LNCAP (cell line): ENCODE data around the gene ITGB8.

Source experiments
- TF ChIP-seq, protein P1 (sequence below): fragments of 450-650 bp; IDR thresholded peaks from 2 replicates; pipeline ENCODE4 v1.5.1; 2017; ENCODE audit warnings: mild to moderate bottlenecking

ITGB8 gene

GRCh38 chr7:20310301-20310700 lies 20.4 kb upstream of the ITGB8 start:
- TF ChIP-seq, protein P1, sequence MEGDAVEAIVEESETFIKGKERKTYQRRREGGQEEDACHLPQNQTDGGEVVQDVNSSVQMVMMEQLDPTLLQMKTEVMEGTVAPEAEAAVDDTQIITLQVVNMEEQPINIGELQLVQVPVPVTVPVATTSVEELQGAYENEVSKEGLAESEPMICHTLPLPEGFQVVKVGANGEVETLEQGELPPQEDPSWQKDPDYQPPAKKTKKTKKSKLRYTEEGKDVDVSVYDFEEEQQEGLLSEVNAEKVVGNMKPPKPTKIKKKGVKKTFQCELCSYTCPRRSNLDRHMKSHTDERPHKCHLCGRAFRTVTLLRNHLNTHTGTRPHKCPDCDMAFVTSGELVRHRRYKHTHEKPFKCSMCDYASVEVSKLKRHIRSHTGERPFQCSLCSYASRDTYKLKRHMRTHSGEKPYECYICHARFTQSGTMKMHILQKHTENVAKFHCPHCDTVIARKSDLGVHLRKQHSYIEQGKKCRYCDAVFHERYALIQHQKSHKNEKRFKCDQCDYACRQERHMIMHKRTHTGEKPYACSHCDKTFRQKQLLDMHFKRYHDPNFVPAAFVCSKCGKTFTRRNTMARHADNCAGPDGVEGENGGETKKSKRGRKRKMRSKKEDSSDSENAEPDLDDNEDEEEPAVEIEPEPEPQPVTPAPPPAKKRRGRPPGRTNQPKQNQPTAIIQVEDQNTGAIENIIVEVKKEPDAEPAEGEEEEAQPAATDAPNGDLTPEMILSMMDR, result no peak

DNA sequence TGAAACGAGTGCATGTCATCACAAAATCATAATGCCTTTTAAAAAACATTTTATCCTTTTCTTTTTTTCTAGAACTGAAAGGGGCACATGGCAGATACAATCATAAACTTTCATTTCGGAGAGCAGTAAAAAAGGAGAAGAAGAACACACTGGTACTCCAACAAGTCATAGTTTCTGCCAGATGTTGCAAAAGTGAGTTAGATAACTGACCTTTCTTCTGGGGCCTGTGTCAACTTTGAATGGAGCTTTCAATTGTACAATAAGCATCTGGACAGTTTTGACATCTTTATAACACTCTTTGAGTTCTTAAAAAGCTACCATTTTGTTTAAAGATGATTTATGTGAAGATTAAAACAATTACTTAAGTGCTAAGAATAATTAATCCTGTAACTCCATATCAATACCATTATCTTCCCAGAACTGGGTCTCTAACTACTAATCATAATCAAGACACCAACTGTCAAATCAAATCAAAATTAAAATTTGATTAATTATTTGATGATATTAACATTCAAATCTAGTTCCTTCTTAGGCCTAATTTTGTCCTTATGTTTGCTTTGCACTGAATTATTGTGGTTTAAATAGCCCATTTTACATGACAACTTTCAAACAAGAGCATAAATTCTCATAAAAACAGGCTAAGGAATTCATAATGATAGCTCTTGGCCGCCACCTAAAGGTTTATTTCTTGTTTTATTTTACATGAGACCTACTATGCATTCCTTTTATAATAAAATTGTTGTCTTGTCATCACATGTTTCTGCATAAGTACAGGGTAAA lies 19.5 kb upstream of the ITGB8 start:
- TF ChIP-seq, protein P1, result peak; percentile 56; the same call in 1 of the 2 replicates

GRCh38 chr7:20311743-20312042 lies 19.0 kb upstream of the ITGB8 start:
- TF ChIP-seq, protein P1, result no peak; the same call in 1 of the 2 replicates

DNA sequence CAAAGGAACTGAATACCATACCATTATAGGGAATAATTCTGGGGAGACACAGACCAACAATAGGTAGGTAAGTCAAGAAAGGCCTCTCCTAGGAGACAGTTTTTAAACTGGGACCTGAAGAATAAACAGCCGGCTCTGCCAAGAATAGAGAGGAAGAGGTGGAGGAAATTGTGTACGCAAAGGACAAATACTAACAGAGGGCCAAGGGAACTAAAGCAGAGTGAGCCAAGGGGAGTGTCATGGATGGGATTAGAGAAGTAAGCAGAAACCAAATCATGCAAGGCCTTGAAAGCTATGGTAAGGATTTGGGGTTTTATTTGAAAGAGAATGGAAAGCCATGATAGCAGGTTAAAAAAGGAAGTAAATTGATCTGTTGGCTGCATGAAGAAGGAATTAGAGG lies 18.1 kb upstream of the ITGB8 start:
- TF ChIP-seq, protein P1, result no peak

- TF ChIP-seq, protein P1, result no peak
These were observed 17.1 kb upstream of the ITGB8 start for GRCh38 chr7:20313626-20314025.

GRCh38 chr7:20314198-20314597 lies 16.5 kb upstream of the ITGB8 start:
- TF ChIP-seq, protein P1, result no peak

DNA sequence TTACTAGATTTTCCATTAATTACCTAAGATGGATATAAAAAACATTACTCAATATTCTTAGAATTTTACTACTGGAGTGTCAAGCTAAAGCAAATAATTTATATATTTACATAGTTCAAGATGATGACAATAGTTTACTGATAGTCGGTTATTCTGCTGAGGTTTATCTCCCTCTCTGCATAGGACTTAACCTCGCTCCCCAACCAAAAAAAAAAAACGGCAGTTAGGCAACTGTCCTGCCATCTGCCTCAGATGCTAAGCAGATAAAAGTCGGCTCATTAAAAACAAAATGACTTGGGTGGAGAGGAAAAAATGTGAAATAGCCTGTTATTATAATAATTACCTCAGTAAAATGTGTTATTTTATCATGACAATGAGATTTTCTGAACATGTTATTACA lies 14.0 kb upstream of the ITGB8 start:
- TF ChIP-seq, protein P1, result no peak

- TF ChIP-seq, protein P1, result no peak
These were observed 13.3 kb upstream of the ITGB8 start for GRCh38 chr7:20317413-20317812.
